GF-D8 (cell line): ENCODE results near the gene SIRPD.
A peak's percentile ranks its signal among the peaks of the same experiment; 100 is the strongest.

ENCODE experiments used
- DNase-seq: peaks from one replicate; lab custom pipeline; 2025; lab: John Stamatoyannopoulos, UW

Gene SIRPD

DNA sequence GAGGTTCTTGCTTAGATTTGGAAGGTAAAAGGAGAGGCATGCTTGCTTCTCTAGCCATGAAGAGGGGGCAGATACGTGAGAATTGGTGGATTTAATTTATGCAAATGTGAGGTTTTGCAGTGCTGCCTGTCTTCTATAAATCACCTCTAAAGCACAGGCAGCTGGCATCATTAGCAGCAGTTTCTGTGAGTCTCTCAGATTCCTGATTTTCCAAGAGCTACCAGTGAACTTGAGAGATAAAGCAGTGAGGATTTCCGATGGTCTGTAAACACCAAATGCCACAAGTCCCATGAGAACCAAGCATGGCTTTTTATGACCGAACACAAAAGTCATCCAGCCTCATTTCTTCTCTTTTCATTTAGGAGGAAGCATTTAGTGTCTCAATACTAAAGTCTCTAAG, 63.1 kb downstream of the SIRPD start:
- peak; percentile 33 for DNase-seq

GRCh38 chr20:1493536-1493935, 64.0 kb downstream of the SIRPD start:
- no peak for DNase-seq

- peak; percentile 65 for DNase-seq
Observed at GRCh38 chr20:1491860-1492642, 65.5 kb downstream of the SIRPD start.

- peak; percentile 80 for DNase-seq
Observed at GRCh38 chr20:1491281-1491840, 66.1 kb downstream of the SIRPD start, which contains the start of gene SIRPB2. Gene SIRPB2 (minus strand): TSS chr20:1491420. CDS start chr20:1491359, 61 bp downstream.

DNA sequence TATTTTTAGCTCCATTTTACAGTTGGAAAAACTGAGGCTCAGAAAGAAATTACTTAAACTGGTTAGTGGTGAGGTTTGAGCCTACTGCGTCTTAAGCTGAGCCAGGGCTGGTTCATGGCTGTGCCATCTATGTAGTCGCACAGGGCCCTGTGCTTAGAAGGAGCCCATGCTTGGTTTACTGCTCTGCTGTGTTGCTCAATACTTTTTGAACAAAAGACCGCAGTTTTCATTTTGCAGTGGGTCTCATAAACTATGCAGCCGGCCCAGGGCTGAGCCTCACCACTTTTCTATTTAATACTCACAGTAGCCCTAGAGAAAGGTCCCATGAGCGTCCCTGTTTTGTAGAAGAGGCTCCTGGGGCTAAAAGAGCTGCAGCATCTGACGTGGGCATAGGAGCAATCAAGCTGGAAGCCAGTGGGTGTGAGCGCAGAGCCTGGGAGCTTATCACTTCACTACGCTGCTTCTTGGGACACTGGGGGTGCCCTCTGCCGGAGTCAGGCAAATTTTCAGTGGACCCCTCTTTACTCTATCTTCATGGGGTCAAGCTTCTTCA, 66.8 kb downstream of the SIRPD start:
- DNase-seq = no peak

GRCh38 chr20:1489764-1490436, 67.6 kb downstream of the SIRPD start:
- DNase-seq = peak; percentile 13

- DNase-seq = no peak
Observed at GRCh38 chr20:1489325-1489724, 68.2 kb downstream of the SIRPD start.

- DNase-seq = no peak
Observed at GRCh38 chr20:1486566-1486965, 70.9 kb downstream of the SIRPD start.

DNA sequence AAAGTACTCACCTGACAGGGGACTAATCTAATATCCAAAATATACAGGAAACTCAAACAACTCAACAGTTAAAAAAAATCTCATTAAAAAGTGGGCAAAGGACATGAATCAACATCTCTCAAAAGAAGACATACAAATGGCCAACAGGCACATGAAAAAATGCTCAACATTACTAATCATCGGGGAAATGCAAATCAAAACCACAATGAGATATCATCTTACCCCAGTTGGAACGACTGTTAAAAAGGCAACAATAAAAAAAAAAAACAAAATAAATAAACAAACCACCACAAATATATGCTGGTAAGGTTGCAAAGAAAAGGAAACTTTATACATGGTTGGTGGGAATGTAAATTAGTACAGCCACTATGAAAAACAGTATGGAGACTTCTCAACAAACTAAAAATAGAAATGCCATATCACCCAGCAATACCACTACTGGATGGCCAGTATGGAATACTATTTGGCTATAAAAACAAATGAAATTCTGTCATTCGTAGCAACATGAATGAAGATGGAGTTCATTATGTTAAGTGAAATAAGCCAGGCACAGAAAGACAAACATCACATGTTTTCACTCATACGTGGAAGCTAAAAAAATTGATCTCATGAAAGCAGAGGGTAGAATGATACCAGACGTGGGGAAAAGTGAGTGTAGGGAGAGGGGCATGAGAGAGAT, 72.9 kb downstream of the SIRPD start:
- no peak for DNase-seq
